K562 (cell line): ENCODE data around the gene UBXN4. TPM values are rescaled to one million over a fixed set of nuclear protein-coding genes. Genes with fewer than 3 reads are reported as not detected.

Experiments used
- ATAC-seq: fragments of 200-7000 bp; cut with Tn5 transposase; 3 replicates; pipeline ENCODE4 v1.9.1; 2020; ENCODE audit warnings: moderate library complexity
- BruUV-seq: library from RNA; stranded (reverse); fragments of 400-500 nt; replicated peaks from 2 replicates; lab custom pipeline; 2021; lab: Mats Ljungman, UMichigan
- CTCF ChIA-PET: fragments of 300-600 bp; formaldehyde crosslinking; extraction: SDS; loops from one replicate; lab custom pipeline; 2021; ENCODE audit warnings: low intra/inter-chr PET ratio; lab: Yijun Ruan, JAX
- POLR2A ChIA-PET: fragments of 300-600, 350-650 bp; sonication (Branson Sonifier 250); formaldehyde crosslinking; extraction: SDS; loops from one replicate; lab custom pipeline; 2021; ENCODE audit warnings: antibody characterized with exemption, inconsistent platforms; lab: Yijun Ruan, JAX
- DNase-seq, 4 experiments: peaks; one replicate each; pipeline versions ENCODE4 v3.0.0 to v3.0.0-alpha.2; 2011 to 2018; ENCODE audit warnings: low spot score in 3 of 4, mixed read lengths in 3 of 4; ENCODE audit errors: extremely low read depth in 1 of 4
- FAIRE-seq: peaks from 2 replicates; lab custom pipeline; 2011; peaks lifted over from hg19 to GRCh38; lab: Jason Lieb, UNC
- H2AFZ ChIP-seq: 2 replicates; pipeline ENCODE4 v1.6.0; 2011; ENCODE audit warnings: low read depth, low read length, control low read depth, inconsistent platforms
- H3K27ac ChIP-seq: fragments of 200-600 bp; 3 replicates; pipeline ENCODE4 v1.8.0; 2011; ENCODE audit warnings: low read depth, mild to moderate bottlenecking, control low read depth, inconsistent platforms, low read length, moderate library complexity, mixed read lengths; ENCODE audit errors: extremely low read depth
- H3K27me3 ChIP-seq, 2 experiments: fragments of 300-600 bp in 1 of 2; 2 replicates in 1 of 2; 3 replicates in 1 of 2; pipeline versions ENCODE4 v1.6.0 to v1.8.0; 2011; ENCODE audit warnings: inconsistent platforms in 2 of 2, low read length in 2 of 2, mild to moderate bottlenecking in 1 of 2, mixed read lengths in 1 of 2, moderate library complexity in 1 of 2; ENCODE audit not compliant: control insufficient read depth in 2 of 2, insufficient read depth in 2 of 2
- H3K36me3 ChIP-seq: fragments of 300-600 bp; 3 replicates; pipeline ENCODE4 v1.8.0; 2011; ENCODE audit warnings: mild to moderate bottlenecking, low read length, inconsistent platforms; ENCODE audit not compliant: control insufficient read depth, insufficient read depth
- H3K4me1 ChIP-seq, 2 experiments: fragments of 200-600 bp in 1 of 2; replicated peaks in 1 of 2; 2 replicates in 1 of 2; 3 replicates in 1 of 2; pipeline versions ENCODE4 v1.5.1 to v1.8.0; 2011; ENCODE audit warnings: inconsistent platforms in 2 of 2, low read length in 2 of 2, mild to moderate bottlenecking in 1 of 2, mixed read lengths in 1 of 2, moderate library complexity in 1 of 2; ENCODE audit not compliant: control insufficient read depth in 2 of 2, insufficient read depth in 2 of 2
- H3K4me2 ChIP-seq: 2 replicates; pipeline ENCODE4 v1.6.1; 2011; ENCODE audit warnings: low read length, control low read depth, inconsistent platforms, mixed read lengths; ENCODE audit not compliant: insufficient read depth
- H3K4me3 ChIP-seq: fragments of 200-600 bp; sonication (generic), shearing (Covaris generic); 2 replicates; pipeline ENCODE4 v1.5.1; 2016; ENCODE audit warnings: control low read depth, inconsistent platforms
- H3K79me2 ChIP-seq: fragments of 200-600 bp; 3 replicates; pipeline ENCODE4 v1.8.0; 2011; ENCODE audit warnings: low read length, inconsistent platforms; ENCODE audit not compliant: control insufficient read depth, insufficient read depth
- H3K9ac ChIP-seq, 2 experiments: 2 replicates each; pipeline versions ENCODE4 v1.6.0 to v1.6.1; 2011; ENCODE audit warnings: low read depth in 2 of 2, low read length in 2 of 2, control low read depth in 1 of 2, inconsistent platforms in 1 of 2, mild to moderate bottlenecking in 1 of 2, mixed read lengths in 1 of 2; ENCODE audit not compliant: insufficient read depth in 1 of 2
- H3K9me1 ChIP-seq: one replicate; pipeline ENCODE4 v1.6.0; 2011; ENCODE audit warnings: inconsistent platforms, mild to moderate bottlenecking, low read length, moderate library complexity; ENCODE audit not compliant: control insufficient read depth, insufficient read depth
- H3K9me3 ChIP-seq: replicated peaks from 2 replicates; pipeline ENCODE4 v1.5.1; 2011; ENCODE audit warnings: low read depth, low read length, inconsistent platforms; ENCODE audit not compliant: control insufficient read depth, insufficient read depth
- H4K20me1 ChIP-seq: replicated peaks from 2 replicates; pipeline ENCODE4 v1.6.1; 2011; ENCODE audit warnings: low read length, inconsistent platforms, mixed read lengths; ENCODE audit not compliant: control insufficient read depth, insufficient read depth
- C11orf30 ChIP-seq: fragments of 450-650 bp; IDR thresholded peaks from 2 replicates; pipeline ENCODE4 v1.6.1; 2016; ENCODE audit warnings: low read depth, mild to moderate bottlenecking
- DACH1 ChIP-seq: fragments of 450-650 bp; IDR thresholded peaks from 2 replicates; pipeline ENCODE4 v1.6.1; 2018; ENCODE audit not compliant: partially characterized antibody
- FOXK2 ChIP-seq, 2 experiments: fragments of 450-650 bp; IDR thresholded peaks in 1 of 2; conservative IDR thresholded peaks in 1 of 2; 2 replicates each; pipeline ENCODE4 v1.6.1; 2016; ENCODE audit warnings: low read depth in 2 of 2, mild to moderate bottlenecking in 1 of 2
- FOXO4 ChIP-seq: fragments of 450-650 bp; formaldehyde crosslinking; IDR thresholded peaks from 2 replicates; pipeline ENCODE4 v1.4.0; 2020; ENCODE audit warnings: mild to moderate bottlenecking, moderate library complexity
- FOXP4 ChIP-seq: sonication (generic); formaldehyde crosslinking; IDR thresholded peaks from 2 replicates; pipeline ENCODE4 v1.8.0; 2022; ENCODE audit warnings: mild to moderate bottlenecking, missing genetic modification reagents, borderline replicate concordance
- GATAD2B ChIP-seq: fragments of 450-650 bp; IDR thresholded peaks from 2 replicates; pipeline ENCODE4 v1.6.1; 2017; ENCODE audit warnings: mild to moderate bottlenecking, borderline replicate concordance
- HDAC2 ChIP-seq: fragments of 450-650 bp; IDR thresholded peaks from 2 replicates; pipeline ENCODE4 v1.6.1; 2016; ENCODE audit warnings: mild to moderate bottlenecking
- HNRNPL ChIP-seq: fragments of 200-400 bp; formaldehyde crosslinking; IDR thresholded peaks from 2 replicates; pipeline ENCODE4 v1.6.1; 2017; ENCODE audit warnings: low read depth, mild to moderate bottlenecking, low read length
- HOXB6 ChIP-seq: fragments of 250-450 bp; sonication (Bioruptor Pico); IDR thresholded peaks from 2 replicates; pipeline ENCODE4 v1.5.1; 2022; ENCODE audit warnings: mild to moderate bottlenecking, borderline replicate concordance
- MCM7 ChIP-seq, 2 experiments: fragments of 450-650 bp; IDR thresholded peaks; 2 replicates each; pipeline ENCODE4 v1.6.1; 2016 to 2018
- MED1 ChIP-seq: sonication (generic); formaldehyde crosslinking; IDR thresholded peaks from 2 replicates; pipeline ENCODE4 v1.8.1; 2023; ENCODE audit warnings: missing genetic modification reagents, borderline replicate concordance
- MTA1 ChIP-seq: fragments of 450-650 bp; IDR thresholded peaks from 2 replicates; pipeline ENCODE4 v1.6.1; 2017; ENCODE audit warnings: borderline replicate concordance
- MYNN ChIP-seq, 2 experiments: sonication (generic); formaldehyde crosslinking in 1 of 2; IDR thresholded peaks; 2 replicates each; pipeline versions ENCODE4 v1.5.0 to v1.6.1; 2016 to 2020; ENCODE audit warnings: antibody characterized with exemption in 1 of 2, missing genetic modification reagents in 1 of 2
- SNIP1 ChIP-seq: fragments of 450-650 bp; IDR thresholded peaks from 2 replicates; pipeline ENCODE4 v1.7.1; 2017; ENCODE audit warnings: low read depth, mild to moderate bottlenecking
- TBP ChIP-seq: optimal IDR thresholded peaks from 2 replicates; pipeline ENCODE3; 2011; ENCODE audit warnings: low read depth, low read length, improper control_type of control experiment
- THAP7 ChIP-seq: fragments of 250-450 bp; sonication (Bioruptor Pico); IDR thresholded peaks from 2 replicates; pipeline ENCODE4 v1.5.0; 2021
- ZFP91 ChIP-seq: sonication (generic); formaldehyde crosslinking; IDR thresholded peaks from 2 replicates; pipeline ENCODE4 v1.8.0; 2022; ENCODE audit warnings: mild to moderate bottlenecking, missing genetic modification reagents
- ZNF140 ChIP-seq: fragments of 250-450 bp; sonication (Bioruptor Pico); IDR thresholded peaks from 2 replicates; pipeline ENCODE4 v1.8.0; 2021; ENCODE audit warnings: moderate library complexity, mild to moderate bottlenecking, inconsistent platforms
- ZNF77 ChIP-seq: fragments of 250-450 bp; sonication (Bioruptor Pico); IDR thresholded peaks from 2 replicates; pipeline ENCODE4 v1.5.0; 2020
- WGBS: fragments of 100-300 bp; shearing (Covaris generic); methylation state at CpG from one replicate; pipeline ENCODE4 v1.1.6; 2016; ENCODE audit warnings: low coverage, mixed read lengths; ENCODE audit not compliant: insufficient coverage; ENCODE audit errors: missing lambda C conversion rate; 5-methylcytosine and 5-hydroxymethylcytosine counted together
- in situ Hi-C: fragments of 300-500 bp; cut with MboI; formaldehyde crosslinking; loops from 4 replicates; pipeline ENCODE4 v1.15.0; 2018; ENCODE audit warnings: inconsistent platforms, mixed read lengths
- intact Hi-C: fragments of 100-400 bp; cut with micrococcal nuclease; formaldehyde crosslinking; loops from 2 replicates; pipeline ENCODE4 v1.14.2; 2022
- polyA plus RNA-seq, 8 experiments: library from polyadenylated mRNA; depleted of rRNA in 4 of 8; stranded (reverse) in 5 of 8; unstranded in 3 of 8; fragments of >200 nt; fragmentation: Nextera tagmentation in 2 of 8; fragmentation: Illumina TruSeq in 1 of 8; extraction: Ambion mirVana in 2 of 8; extraction: Trizol in 1 of 8; gene quantifications; 2 replicates each; pipeline versions ENCODE4 v1.2.1 to v1.2.3, GENCODE V29; 2011 to 2014; ENCODE audit warnings: inconsistent platforms in 1 of 8, missing spikeins in 1 of 8
- total RNA-seq, 7 experiments: library from RNA; depleted of rRNA in 6 of 7; stranded (reverse); fragments of >200 nt in 6 of 7; fragmentation: Illumina TruSeq in 2 of 7; extraction: Trizol in 2 of 7; gene quantifications; 2 replicates each; pipeline versions ENCODE4 v1.2.1 to v1.2.3, GENCODE V29; 2011 to 2021; ENCODE audit warnings: low replicate concordance in 1 of 7

UBXN4 gene
- total and polyA plus RNA-seq, 9 of the 15 experiments (the other 6 are each of a cell fraction or from before 2014, with no cell fraction given): 30.4 to 127 (median 55.3) TPM

- H2AFZ ChIP-seq: no peak overlapping the region
- ChIA-PET CTCF (interaction anchor here (0.6 kb wide), 1 partner anchor 47 kb away, joined by 3 read pairs; no protein-coding TSS in a partner anchor), POLR2A (no interaction called here)
- H3K4me2 ChIP-seq: no peak overlapping the region
- no peak for DNase-seq
- no peak overlapping the region for H3K4me3 ChIP-seq
- H4K20me1 ChIP-seq: no peaks in the 10 kb centered on the region; the same call in 1 of the 2 replicates
- H3K9me3 ChIP-seq: no peaks in the 10 kb centered on the region; the same call in 1 of the 2 replicates
- intact Hi-C loops: no loop called here
- H3K27me3 ChIP-seq: no peaks in the 10 kb centered on the region
- H3K4me1 ChIP-seq: no peaks in the 10 kb centered on the region
- no TSS peak for BruUV-seq
- no peaks in the 10 kb centered on the region for H3K9me1 ChIP-seq
- no peak for FAIRE-seq
- ATAC-seq: no peak
- WGBS: 57% methylated on average over 2 of the region's 2 CpGs
- in situ Hi-C loops: no loop called here
- H3K79me2 ChIP-seq: no peaks in the 10 kb centered on the region
- H3K9ac ChIP-seq: no peak overlapping the region
- H3K36me3 ChIP-seq: peaks cover 15% of the 10 kb centered on the region; the same call in 1 of the 3 replicates
- no peak overlapping the region for H3K27ac ChIP-seq
- TF ChIP-seq ZFP91 (CRISPR knock-in tag) (no peak), DACH1 (peak; percentile 100), SNIP1 (no peak), C11orf30 (no peak), MCM7 (IDR thresholded peaks at IDR 0.05) (peak in 1 of 2 experiments; percentile 49; a peak in 1 of 4 replicates), MTA1 (peak; percentile 91; the same call in 1 of the 2 replicates), GATAD2B (peak; percentile 94), FOXO4 (CRISPR knock-in tag) (no peak), HOXB6 (no peak), MED1 (CRISPR knock-in tag) (no peak), FOXK2 (conservative IDR thresholded peaks at IDR 0.05 in 1 of 2, IDR thresholded peaks at IDR 0.05 in 1 of 2; ENCODE audit: low read depth in 2 of 2) (no peak), ZNF140 (CRISPR knock-in tag) (no peak), MYNN (IDR thresholded peaks at IDR 0.05) (no peak), MYNN (CRISPR knock-in tag; IDR thresholded peaks at IDR 0.05) (no peak), HDAC2 (0 out of 2 replicates have a peak, but pooled peaks have one; percentile 46), TBP (no peak), ZNF77 (no peak), THAP7 (no peak), FOXP4 (no peak), HNRNPL (no peak)
These were observed 42.8 kb upstream of the UBXN4 start for GRCh38 chr2:135698838-135699237.
